22Rv1 (cell line): ENCODE measurements around the gene DIAPH2.

Experiments used
- H3K27ac ChIP-seq: fragments of 450-650 bp; 2 replicates; pipeline ENCODE4 v1.5.1; 2017
- CTCF ChIP-seq: fragments of 450-650 bp; IDR thresholded peaks from 2 replicates; pipeline ENCODE4 v1.5.1; 2017; ENCODE audit warnings: mild to moderate bottlenecking
- ZFX ChIP-seq: fragments of 450-650 bp; IDR thresholded peaks from 2 replicates; pipeline ENCODE4 v1.6.1; 2017; ENCODE audit warnings: antibody characterized with exemption, borderline replicate concordance

DIAPH2 gene

DNA sequence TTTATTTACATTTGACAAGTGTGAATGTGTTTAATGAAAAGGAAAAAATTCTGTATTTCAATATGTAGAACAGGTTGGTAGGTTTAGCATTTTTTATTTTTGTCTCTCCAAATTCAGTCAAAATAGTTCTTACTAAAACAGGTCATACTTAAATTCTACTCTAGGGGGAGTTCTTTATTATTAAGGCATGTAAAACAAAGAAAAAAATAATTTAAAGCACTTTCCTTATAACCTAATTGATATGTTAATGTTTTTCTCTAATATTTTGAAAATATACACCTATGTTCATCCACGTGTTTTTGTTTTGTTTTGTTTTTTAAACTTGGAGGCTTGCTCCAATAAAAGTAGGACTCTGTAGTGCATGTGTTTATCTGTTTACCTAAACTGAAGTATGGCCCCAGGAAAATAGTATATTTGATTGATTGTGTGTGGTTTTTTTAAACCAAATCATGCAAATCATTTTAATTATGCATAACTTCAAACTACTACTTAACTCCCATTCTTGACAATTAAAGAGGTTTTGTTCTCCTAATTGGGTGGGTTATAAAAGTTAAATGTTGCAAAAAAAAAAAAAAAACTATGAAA, 761.7 kb downstream of the DIAPH2 start:
- no peak overlapping the region for H3K27ac ChIP-seq
- TF ChIP-seq ZFX (no peak), CTCF (peak; percentile 29)

DNA sequence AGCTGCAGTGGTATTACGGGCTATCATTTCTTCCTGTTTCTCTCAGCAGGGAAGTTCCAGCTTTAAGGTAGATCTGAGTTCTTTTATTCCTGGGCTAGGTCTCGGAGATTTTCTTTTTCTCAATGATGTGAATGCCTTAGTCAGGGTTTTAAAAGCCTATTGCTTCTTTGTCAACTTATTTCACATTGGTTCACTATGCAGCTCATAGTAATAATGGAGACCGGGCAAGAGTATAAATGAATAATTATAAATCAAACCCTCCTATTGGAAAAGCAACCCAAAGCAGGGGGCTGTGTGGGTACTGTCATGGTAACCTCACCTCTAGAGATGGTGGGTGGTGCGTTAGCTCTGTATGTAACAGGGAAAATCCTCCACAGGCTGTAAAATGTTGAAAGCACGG, 762.7 kb downstream of the DIAPH2 start:
- no peak overlapping the region for H3K27ac ChIP-seq
- no peak for TF ChIP-seq CTCF
- TF ChIP-seq ZFX: no peak

DNA sequence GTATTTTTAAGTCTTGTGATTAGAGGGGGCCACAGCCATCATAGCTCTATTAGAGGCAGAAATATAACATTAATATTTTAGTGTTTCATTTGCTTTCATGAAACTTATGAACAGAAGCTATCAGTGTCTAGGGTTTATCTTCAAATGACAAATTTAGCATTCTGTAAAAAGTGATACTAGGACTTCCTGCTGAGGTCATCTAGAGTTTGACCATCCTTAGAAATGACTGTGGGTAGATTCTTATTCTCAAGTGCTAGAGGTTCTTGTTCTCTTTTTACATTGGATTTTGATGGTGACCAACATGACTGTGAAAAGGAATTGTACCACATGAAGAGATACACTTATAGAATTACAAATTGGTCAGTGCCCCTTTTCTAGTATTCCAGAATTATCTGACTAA, 767.6 kb downstream of the DIAPH2 start:
- no peak overlapping the region for H3K27ac ChIP-seq
- TF ChIP-seq CTCF (no peak), ZFX (no peak)

- H3K27ac ChIP-seq: no peak overlapping the region
- no peak for TF ChIP-seq ZFX
- TF ChIP-seq CTCF: no peak
These were observed 777.1 kb downstream of the DIAPH2 start for GRCh38 chrX:97461763-97462162.

DNA sequence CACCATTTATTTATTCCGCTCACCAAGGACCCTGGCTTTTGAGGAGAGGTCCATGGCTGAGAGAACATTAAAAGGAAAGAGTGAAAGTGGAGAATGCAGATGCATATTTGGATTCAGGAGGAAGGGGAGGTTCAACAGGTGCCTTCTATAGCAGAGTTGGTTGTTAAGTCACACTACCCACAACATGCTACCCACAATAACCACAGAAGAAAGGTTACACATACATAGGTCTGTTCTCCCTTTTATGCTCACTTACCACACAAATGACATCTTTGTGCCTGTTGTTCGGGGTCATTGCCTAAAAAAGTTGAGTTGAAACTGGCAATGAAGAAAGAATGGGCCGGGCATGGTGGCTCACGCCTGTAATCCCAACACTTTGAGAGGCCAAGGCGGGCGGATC, 786.4 kb downstream of the DIAPH2 start:
- TF ChIP-seq CTCF (no peak), ZFX (no peak)
- no peak overlapping the region for H3K27ac ChIP-seq

DNA sequence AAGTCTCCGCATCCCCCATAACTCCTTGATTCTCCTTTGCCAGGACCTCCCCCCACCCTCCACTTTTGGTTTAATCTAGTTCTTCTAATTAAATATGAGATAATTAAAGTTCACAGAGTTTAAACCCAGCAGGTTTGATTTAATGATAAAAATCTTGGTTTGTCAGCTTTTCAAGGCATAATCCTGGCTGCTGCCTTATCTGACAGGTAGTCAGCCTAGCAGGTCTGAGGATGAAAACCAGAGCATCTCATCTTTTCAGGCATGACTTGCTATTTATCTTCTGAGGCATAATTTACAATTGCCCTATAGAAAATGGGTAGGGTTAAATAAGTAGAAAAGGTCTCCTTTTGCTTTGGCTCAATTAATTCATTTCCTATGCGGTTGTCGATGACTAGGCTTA, 790.3 kb downstream of the DIAPH2 start:
- TF ChIP-seq CTCF (no peak), ZFX (no peak)
- H3K27ac ChIP-seq: no peak overlapping the region

DNA sequence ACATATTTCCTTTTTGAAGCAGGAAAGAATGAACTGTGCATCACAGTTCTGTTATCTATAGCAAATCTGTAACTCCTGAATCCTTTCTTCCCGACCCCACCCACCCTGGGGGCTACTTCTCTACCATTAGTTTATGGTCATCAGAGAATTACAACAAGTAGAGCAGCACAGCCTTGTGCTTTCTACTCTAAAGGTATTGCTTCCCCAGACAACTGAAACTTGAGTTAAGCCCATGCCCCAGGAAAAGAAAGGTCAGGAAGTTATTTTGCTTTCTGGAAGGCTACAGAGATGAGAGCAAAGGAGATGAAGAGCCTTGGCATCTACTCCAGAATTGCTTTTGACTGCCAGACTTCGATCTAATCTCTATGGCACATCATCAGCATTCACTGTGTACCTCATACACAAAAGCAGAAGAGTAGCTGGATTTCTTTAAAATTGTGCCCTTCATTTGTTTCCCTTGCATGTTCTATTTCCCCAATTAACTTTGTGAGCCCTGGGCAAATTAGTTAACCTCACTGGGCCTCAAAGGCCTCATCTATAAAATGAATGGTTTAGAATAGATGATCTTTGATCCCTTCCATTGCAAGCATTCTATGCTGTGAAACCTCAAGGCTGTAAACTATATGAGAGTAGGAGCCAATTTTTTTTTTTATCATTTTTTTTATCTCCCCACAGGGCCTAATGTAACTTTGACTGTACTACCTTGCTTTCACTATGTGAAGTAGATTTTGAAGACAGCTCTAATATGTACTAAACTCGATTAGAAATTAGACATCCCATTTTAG, 794.7 kb downstream of the DIAPH2 start:
- TF ChIP-seq CTCF (no peak), ZFX (no peak)
- H3K27ac ChIP-seq: no peak overlapping the region
